WTC11 (cell line): ENCODE results near the gene RNF11.

ENCODE experiments used
- ETV6 ChIP-seq: sonication (generic); formaldehyde crosslinking; IDR thresholded peaks from 2 replicates; pipeline ENCODE4 v1.8.1; 2022; ENCODE audit warnings: mild to moderate bottlenecking, missing genetic modification reagents
- MYBL2 ChIP-seq: sonication (generic); formaldehyde crosslinking; IDR thresholded peaks from 2 replicates; pipeline ENCODE4 v1.8.1; 2023; ENCODE audit warnings: mild to moderate bottlenecking, moderate library complexity, missing genetic modification reagents
- TF ChIP-seq, protein P1 (sequence below): fragments of 200-600 bp; IDR thresholded peaks from 2 replicates; pipeline ENCODE4 v1.8.0; 2022; ENCODE audit warnings: antibody characterized with exemption

DNA sequence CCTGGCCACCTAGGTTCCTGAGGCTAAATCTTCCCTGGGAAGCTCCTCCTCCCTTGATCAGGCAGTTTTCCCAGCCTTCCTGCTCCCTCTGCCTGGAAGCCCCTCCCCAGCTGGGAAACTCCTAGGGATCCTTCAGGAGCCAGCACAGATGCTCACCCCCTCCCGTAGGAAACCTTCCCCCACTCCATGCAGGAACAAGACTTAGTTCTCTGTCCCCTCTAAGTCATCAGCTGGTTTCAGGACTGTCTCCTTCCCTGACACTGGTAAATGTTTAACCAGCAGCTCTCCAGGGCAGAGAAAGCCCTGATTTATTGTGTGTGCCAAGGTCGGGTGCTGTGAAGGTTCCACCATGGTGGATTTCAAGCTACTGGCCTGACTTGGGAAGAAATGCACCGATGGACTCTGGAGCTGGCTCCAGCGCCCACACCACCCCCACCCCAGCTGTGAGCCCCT is 69.3 kb downstream of the RNF11 start:
- TF ChIP-seq, protein P1, sequence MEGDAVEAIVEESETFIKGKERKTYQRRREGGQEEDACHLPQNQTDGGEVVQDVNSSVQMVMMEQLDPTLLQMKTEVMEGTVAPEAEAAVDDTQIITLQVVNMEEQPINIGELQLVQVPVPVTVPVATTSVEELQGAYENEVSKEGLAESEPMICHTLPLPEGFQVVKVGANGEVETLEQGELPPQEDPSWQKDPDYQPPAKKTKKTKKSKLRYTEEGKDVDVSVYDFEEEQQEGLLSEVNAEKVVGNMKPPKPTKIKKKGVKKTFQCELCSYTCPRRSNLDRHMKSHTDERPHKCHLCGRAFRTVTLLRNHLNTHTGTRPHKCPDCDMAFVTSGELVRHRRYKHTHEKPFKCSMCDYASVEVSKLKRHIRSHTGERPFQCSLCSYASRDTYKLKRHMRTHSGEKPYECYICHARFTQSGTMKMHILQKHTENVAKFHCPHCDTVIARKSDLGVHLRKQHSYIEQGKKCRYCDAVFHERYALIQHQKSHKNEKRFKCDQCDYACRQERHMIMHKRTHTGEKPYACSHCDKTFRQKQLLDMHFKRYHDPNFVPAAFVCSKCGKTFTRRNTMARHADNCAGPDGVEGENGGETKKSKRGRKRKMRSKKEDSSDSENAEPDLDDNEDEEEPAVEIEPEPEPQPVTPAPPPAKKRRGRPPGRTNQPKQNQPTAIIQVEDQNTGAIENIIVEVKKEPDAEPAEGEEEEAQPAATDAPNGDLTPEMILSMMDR = no peak
- TF ChIP-seq ETV6 (CRISPR knock-in tag) (no peak), MYBL2 (CRISPR knock-in tag) (no peak)
